ENCODE measurements around the gene GNA12.

DNA sequence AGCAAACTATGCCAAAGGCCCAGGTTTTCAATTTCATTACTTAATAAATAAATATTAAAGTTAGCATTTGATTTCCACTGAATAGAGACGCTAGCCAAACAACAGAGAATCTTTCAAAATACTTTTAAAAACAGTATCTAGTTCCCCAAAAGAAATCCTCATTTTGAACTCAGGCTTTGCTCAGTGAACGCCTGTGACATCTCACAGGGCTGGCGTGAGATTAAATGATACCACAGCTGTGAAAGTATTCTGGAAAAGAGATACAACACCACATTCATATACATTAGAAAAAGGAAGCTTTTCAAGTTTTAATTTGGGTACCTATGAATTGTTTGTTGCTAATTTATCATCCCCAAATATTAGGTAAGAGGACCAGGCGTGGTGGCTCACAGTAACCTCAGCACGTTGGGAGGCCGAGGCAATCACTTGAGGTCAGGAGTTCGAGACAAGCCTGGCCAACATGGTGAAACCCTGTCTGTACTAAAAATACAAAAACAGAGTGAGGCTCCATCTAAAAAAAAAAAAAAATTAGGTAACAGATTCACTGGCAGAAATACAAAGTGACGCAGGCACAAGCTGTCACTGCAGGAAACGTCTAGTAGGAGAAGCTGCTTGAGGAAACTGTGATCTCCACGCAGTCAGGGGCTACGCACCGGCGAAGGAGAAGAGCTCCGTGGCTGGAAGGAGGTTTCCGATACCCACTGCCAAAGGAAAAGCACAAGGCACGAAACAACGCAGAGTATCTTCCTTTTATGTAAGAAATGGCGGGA is 106.2 kb downstream of the GNA12 start:
- TF ChIP-seq, protein P1, sequence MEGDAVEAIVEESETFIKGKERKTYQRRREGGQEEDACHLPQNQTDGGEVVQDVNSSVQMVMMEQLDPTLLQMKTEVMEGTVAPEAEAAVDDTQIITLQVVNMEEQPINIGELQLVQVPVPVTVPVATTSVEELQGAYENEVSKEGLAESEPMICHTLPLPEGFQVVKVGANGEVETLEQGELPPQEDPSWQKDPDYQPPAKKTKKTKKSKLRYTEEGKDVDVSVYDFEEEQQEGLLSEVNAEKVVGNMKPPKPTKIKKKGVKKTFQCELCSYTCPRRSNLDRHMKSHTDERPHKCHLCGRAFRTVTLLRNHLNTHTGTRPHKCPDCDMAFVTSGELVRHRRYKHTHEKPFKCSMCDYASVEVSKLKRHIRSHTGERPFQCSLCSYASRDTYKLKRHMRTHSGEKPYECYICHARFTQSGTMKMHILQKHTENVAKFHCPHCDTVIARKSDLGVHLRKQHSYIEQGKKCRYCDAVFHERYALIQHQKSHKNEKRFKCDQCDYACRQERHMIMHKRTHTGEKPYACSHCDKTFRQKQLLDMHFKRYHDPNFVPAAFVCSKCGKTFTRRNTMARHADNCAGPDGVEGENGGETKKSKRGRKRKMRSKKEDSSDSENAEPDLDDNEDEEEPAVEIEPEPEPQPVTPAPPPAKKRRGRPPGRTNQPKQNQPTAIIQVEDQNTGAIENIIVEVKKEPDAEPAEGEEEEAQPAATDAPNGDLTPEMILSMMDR (IDR thresholded peaks at IDR 0.05 in 8 of 11, conservative IDR thresholded peaks at IDR 0.05 in 3 of 11), result no peak
- TF ChIP-seq POLR2AphosphoS5 (IDR thresholded peaks at IDR 0.05), result peak in 2 of 3 donors; percentile 41 to 70

All from spleen (tissue), 7 donors.